Urothelium cell line (cell line): ENCODE measurements around the gene DNM1.

Experiments
- DNase-seq: peaks from one replicate; pipeline ENCODE4 v3.0.0; 2011; ENCODE audit warnings: low spot score, mixed read lengths
- FAIRE-seq: peaks from 2 replicates; lab custom pipeline; 2011; peaks lifted over from hg19 to GRCh38; lab: Jason Lieb, UNC

Gene DNM1

DNA sequence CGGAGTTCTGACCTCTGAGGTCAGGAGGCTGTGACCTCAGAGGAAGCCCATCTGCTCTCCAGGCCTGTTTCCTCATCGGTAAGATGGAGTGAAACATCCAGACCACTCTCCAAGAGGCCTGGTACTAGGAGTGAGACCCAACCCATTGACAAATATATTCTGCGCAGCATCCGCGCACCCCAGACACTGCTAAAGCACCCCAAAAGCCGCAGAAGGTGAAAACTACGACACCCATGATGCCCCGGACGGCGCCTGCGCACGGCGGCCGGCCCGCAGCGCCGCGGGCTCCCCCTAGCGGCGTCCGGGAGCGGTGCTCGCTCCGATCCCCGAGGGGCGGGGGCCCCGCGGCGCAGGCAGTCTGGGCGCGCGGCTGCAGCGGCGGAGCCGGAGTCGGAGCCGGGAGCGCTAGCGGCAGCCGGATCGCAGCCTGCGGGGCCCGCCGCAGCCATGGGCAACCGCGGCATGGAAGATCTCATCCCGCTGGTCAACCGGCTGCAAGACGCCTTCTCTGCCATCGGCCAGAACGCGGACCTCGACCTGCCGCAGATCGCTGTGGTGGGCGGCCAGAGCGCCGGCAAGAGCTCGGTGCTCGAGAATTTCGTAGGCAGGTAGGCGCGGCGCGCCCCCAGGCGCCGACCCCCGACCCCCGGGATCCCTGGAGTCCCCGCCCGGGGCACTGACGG lies at the start of gene DNM1:
Gene DNM1 (plus strand): TSS at position 356 of the 683 bp plus-strand sequence. CDS start 92 bp downstream, at position 448.
- DNase-seq (peak; percentile 96), FAIRE-seq (no peak)

DNA sequence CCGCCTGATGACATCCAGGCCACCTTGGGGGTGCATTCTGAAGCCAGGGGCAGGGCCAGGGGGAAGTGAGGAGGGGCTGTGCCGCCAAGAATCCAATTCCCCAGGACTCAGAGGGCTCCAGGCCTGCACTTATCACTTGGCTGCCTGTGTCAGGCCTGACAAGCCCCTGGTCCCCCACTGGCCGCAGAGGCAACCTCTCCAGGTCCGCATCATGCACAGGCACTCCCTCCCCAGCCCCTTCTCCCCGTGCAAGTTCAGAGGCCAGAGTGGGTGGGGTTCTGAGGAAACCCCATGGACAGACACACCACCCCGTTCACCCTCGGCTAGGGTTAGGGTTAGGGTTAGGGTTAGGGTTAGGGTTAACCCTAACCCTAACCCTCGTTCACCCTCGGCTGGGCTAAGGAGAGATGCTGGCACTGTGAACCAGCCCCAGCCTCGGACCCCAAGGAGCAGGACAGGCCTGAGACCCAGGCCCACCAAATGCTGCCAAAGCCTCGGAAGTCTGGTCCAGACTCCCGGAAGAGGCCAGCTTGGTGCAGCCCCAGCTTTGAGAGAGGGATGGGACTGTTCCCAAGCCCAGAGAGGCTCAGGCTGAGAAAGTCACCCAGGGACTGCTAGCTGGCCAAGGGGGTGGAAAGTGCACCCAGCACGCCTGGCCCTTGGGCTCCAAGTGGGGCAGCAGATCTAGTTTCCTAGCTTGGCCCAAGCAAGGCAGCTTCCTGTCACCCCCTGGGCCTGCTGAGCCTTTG lies 49.1 kb upstream of the DNM1 start:
- FAIRE-seq: peak; percentile 88
- no peak for DNase-seq

GRCh38 chr9:128155736-128156500 lies 47.3 kb upstream of the DNM1 start:
- no peak for FAIRE-seq
- DNase-seq: no peak

DNA sequence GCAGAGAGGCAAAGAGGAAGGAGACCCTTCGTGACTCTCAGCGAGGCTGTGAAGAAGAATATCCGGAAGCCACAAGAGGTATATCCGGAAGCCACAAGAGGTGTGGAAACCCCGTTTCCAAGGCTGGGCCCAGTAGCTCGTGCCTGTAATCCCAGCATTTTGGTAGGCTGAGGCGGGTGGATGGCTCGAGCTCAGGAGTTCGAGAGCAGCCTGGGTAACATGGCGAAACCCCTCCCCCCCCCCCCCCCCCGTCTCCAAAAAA lies 43.7 kb upstream of the DNM1 start:
- no peak for FAIRE-seq
- peak; percentile 46 for DNase-seq

DNA sequence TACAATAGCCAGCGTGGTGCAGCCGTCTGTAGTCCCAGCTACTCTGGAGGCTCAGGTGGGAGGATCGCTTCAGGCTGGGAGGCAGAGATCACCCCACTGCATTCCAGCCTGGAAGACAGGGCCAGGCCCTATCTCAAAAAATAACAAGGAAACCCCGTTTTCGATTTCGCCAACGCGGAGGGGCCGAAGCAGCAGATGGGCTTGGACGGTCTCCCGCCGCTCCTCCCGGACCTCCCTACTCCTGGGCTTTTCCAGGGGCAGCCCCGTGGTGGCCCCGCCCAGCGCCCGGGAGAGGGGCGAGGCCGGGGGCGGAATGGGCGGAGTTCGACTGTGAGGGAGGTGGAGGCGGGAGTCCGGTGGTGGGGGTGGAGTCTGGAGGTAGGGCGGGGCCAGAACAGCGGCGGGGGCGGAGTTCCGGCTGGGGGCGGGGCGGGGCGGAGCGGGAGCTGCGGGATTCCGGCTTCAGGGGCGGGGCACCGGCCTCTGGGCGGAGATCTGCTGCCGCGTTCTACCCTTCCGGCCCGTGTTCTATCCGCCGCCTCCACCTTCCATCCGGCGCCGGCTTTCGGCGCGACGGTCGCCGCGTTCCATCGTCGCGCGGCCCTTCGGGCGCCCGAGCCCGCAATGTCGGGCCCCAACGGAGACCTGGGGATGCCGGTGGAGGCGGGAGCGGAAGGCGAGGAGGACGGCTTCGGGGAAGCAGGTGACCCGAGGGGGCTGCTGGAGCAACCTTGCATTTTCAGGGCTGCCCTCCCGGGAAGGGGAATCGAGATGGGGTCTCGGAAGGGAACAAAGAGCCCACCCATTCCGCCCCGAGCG lies 43.2 kb upstream of the DNM1 start, which contains the start of gene BBLN:
Gene BBLN (plus strand): TSS at position 482 of the 819 bp plus-strand sequence. CDS start 143 bp downstream, at position 625.
- peak; percentile 97 for DNase-seq
- FAIRE-seq: no peak

DNA sequence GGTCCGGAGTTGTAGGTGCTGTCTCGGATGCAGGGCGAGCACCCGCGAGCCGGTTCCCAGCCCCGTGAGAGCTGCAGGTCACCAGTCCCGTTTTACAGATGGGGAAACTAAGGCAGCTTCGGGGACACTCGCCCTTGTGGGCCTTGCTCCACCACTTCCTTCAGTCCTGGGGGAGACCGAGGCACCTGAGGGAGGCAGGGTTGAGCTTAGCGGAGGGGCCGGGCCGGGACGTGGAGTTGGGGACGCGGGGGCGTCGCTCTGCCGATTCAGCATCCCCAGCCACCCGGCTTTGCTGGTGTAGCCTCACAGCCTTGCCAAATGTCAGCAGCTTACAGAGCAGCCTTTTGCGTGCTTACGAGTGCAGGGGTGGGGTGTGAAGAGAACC lies 42.6 kb upstream of the DNM1 start:
- DNase-seq: peak; percentile 43
- no peak for FAIRE-seq

DNA sequence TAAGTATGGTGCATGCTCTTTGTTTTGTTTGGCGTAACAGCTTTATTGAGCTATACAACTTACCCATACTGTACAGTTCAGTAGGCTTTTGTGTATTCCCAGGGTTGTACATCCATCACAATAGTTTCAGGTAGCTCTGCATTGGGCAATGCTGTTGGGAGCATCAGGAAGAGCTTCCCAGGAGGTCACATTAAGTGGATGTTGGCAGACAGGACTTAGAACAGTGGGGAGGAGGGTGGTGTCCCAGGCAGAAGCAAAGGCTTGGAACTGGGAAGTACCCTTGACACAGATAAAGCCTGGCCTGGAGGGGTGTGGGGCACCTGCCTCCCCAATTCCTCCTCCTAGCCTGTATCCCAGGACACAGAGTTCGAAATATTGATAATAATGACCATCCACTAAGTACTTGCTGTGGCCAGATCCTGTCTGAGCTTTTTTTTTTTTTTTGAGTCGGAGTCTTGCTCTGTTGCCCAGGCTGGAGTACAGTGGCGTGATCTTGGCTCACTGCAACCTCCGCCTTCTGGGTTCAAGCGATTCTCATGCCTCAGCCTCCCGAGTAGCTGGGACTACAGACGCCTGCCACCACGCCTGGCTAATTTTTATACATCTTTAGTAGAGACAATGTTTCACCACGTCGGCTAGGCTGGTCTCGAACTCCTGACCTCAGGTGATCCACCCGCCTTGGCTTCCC lies 41.8 kb upstream of the DNM1 start:
- FAIRE-seq (no peak), DNase-seq (no peak)

DNA sequence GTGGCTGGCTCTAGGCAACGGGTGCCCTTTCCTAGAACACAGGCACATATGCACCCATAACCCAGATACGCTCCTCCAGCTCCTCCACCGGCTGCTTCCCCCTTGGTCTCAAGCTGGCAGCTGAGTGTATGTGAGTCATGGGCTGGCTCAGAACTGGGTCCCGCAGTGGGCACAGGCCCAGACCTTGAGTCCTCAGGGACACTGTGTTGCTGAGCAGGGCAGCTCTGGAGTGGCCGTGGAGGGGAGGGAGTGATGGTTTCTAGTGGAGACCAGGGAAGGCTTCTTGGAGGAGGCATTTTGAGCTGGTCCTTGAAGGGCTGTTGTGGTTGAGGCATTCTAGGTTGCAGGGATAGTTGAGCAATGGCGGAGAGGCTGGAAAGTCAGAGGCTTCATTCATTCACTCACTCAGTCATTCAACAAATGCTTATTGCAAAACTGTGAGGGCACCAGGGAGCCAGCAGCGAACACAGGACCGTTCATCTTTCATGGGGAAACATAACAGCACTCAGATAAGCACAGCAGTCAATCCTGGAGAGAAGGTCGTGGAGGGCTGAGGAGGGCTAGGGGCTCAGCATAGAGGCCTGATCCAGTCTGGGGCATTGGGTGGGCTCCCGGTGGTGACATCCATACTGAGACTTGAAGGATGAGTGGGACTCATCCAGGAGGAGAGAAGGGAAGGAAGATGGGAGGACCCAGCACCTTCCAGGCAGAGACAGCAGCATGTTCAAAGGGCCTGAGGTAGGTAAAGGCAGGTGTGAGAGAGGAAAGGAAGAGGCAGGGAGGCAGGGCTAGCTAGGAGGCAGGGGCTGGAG lies 40.8 kb upstream of the DNM1 start:
- no peak for FAIRE-seq
- no peak for DNase-seq

DNA sequence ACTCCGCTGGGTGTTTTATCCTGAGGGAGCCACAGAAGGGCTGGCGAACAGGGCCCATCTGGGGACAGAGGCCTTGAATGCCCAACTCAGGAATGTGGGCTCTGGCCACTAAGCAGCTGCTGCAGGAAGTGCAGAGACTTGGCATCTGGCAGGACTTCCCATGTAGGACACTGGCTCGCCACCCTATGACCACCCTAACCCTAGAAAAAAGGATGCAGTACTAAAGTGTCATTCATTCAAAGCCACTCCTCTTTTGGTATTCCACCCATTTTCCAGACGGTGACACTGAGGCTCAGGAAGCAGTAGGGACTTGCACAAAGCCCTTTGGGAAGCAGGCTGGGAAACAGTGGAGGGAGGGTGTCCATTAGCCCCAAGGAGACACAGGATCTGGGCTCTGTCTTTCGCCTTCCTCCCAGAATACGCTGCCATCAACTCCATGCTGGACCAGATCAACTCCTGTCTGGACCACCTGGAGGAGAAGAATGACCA lies 40.1 kb upstream of the DNM1 start:
- DNase-seq (no peak), FAIRE-seq (no peak)

DNA sequence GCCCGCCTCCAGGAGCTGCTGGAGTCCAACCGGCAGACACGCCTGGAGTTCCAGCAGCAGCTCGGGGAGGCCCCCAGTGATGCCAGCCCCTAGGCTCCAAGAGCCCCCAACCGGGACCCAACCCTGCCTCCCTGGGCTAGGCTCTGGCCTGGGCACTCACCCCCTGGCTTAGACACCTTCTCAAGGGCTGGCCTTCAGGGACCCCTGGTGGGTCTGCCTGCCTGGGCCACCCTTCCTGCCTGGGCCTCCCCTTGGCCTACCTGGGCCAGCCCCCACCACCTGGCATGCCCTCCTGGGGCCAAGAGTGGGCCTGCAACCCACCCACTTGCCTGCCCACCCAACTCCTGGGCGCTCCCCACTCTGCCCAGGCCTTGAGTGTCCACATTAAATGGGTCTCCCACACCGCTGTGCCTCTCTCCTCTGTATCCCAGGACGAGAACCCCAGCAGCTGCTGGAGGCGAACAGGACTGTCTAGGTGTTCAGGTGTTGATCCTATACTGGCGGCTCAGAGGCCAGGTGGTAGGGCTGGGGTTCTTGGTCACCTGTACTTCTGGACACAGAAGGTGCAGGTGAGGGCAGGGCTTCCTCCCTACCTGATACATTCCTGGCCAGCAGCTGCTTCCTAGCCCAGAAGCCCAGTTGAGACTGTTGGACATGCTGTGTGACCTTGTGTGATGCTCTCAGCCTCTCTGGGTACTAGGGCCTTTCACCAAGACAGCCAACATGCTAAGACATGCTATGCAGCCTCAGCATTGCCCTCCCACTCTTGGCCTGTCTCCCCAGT lies 39.5 kb upstream of the DNM1 start:
- DNase-seq (no peak), FAIRE-seq (no peak)

DNA sequence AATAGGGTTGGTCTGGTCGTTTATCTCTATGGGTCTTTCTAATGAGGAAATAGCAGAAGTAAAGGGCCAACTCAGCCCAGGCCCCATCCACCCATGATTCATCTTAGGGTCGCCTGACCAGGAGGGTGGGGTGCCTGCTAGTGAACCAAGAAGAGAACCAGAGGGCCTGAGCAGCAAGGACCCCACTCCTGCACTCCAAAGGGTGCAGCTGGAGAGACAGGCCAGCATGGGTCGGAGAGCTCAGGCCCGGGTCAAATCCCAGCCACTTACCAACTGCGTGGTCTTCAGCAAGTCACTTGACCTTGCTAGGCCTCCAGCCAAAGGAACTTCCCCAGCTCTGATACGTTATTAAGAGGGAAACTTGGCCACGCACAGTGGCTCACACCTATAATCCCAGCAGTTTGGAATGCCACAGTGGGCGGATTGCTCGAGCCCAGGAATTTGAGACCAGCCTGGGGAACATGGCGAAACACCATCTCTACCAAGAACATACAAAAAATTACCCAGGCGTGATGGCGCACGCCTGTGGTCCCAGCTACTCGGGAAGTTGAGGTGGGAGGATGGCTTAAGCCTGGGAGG lies 38.8 kb upstream of the DNM1 start:
- no peak for DNase-seq

DNA sequence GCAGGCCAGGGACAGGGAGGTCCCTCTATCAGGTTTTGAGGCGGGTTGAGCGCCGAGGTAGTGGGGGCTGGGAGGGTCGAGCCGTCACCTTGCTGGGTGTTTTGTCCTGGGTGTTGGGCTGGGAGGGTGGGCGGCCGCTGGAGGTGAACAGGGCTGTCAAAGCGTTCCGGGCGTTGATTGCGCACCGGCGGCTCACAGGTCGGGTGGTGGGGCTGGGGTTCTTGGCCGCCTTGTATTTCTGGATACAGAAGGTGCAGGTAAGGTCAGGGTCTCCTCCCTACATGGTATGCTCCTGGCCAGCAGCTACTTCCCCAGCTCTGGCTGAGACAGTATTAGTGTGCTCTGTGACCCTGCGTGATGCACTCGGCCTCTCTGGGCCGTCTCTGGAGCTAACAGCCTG lies 37.0 kb upstream of the DNM1 start:
- DNase-seq (no peak), FAIRE-seq (no peak)

More for the DNA sequence above, 38.8 kb upstream of the DNM1 start:
- FAIRE-seq: no peak

DNA sequence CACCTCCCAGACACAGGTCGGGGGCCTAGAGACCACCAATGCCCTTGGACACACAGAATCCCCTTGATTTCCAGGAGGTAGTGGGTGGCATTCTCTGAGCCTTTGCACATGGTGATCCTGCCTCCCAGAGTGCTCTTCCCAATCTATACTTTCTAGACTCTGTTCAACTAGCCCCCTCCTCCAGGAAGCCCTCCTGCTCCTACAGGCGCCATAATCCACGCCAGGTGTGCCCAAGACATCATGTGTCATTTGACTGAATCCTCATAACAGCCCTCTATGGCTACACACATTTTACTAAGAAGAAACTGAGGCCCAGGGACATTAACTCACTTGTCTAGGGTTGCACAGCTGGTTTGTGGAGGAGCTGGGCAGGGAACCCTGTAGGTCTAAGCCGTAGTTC lies 36.0 kb upstream of the DNM1 start:
- DNase-seq (no peak), FAIRE-seq (no peak)

- DNase-seq: no peak
- FAIRE-seq: no peak
Measured at GRCh38 chr9:128168731-128169308, 34.4 kb upstream of the DNM1 start.

- no peak for DNase-seq
- FAIRE-seq: no peak
Measured at GRCh38 chr9:128169492-128169891, 33.7 kb upstream of the DNM1 start.

DNA sequence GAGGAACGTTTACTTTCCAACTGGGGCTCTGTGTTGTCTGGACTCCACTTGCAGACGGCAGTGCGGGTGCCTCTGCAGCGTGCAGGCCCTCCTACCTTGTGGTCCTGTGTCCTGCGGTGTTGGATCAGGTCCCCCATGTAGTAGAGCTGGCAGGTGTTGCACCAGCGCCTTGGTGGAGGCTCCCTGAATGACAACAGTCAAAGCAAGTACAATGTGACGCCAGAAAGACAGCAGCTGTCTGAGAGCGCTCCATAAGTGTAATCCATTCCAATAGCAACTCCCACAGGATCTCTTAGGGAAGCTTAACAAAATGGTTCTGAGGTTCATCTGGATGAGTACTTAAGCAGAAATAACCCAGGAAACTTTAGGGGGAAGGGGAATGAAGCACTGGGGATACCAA lies 33.3 kb upstream of the DNM1 start:
- DNase-seq (no peak), FAIRE-seq (no peak)

DNA sequence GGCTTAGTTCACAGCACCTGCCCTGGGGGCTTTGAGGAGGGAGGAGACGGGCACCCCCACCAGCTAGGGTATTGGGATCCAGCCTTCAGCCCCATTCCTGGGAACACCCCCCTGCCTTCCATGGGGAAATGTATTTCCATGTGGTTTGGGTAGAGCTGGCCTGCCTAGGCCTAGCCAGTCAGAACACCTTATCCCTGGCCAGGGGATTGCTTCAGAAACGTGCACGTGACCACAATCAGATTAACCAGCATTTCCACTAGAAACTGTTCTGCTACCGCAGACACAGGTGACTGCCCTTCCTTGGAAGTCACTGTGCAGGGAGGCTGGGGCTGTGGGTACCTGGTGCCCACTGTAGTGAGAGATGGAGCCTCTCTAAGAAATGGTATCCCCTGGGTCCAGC lies 29.1 kb upstream of the DNM1 start:
- no peak for DNase-seq
- no peak for FAIRE-seq

DNA sequence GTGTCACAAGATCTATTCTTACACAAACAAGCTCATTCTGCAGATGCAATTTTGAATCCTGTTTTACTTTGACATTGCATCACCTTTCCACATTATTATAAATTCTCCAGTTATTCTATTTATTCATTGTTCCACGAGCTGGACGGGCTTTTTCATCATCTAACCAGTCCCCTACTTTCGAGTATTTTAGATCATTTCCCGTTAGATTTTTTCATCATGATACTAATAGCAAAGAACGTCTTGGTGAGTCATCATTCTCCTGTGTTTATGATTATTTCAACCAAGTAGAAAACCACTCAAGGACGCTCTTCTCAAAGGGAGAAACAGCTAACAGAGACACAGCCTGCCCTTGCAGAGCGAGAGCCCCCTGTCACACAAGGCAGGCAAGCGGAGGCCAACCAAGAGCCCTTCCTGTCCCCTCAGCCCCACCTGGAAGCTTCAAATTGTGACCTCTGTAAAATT lies 28.0 kb upstream of the DNM1 start:
- FAIRE-seq: no peak
- DNase-seq: no peak
